B cell (primary cell): ENCODE data around the gene CCKAR. TPM values are rescaled to one million over a fixed set of nuclear protein-coding genes. Genes with fewer than 3 reads are reported as not detected.

Experiments used
- ATAC-seq: fragments of 200-7000 bp; cut with Tn5 transposase; one replicate; pipeline ENCODE4 v1.10.0; 2021; ENCODE audit warnings: low read depth, mild to moderate bottlenecking, moderate number of reproducible peaks, moderate library complexity
- CTCF ChIA-PET: fragments of 350-600 bp; sonication (Branson Sonifier 250); formaldehyde crosslinking; loops from one replicate; lab custom pipeline; 2021; ENCODE audit warnings: antibody characterized with exemption, inconsistent platforms; lab: Charles Lee
- POLR2A ChIA-PET: fragments of 350-600 bp; sonication (Branson Sonifier 250); formaldehyde crosslinking; loops from one replicate; lab custom pipeline; 2021; ENCODE audit warnings: antibody characterized with exemption; lab: Charles Lee
- DNase-seq: peaks from one replicate; pipeline ENCODE4 v3.0.0; 2013
- H2AFZ ChIP-seq: 2 replicates; pipeline ENCODE4 v1.6.1; 2012; ENCODE audit warnings: mild to moderate bottlenecking, low read depth, low read length; ENCODE audit not compliant: insufficient read depth, poor library complexity, severe bottlenecking
- H3K27ac ChIP-seq, 2 donors: 1 replicate in 1 of 2; 2 replicates in 1 of 2; pipeline ENCODE4 v1.5.1; 2012 to 2013; ENCODE audit warnings: low read length in 2 of 2, mild to moderate bottlenecking in 2 of 2, moderate library complexity in 1 of 2
- H3K27me3 ChIP-seq, 4 experiments: fragments of 200-600 bp in 1 of 4; sonication (generic) in 1 of 4; replicated peaks in 1 of 4; 1 replicate in 2 of 4; 2 replicates in 2 of 4; pipeline versions ENCODE4 v1.6.1 to v1.7.0; 2013 to 2016; ENCODE audit warnings: low read length in 3 of 4, mild to moderate bottlenecking in 2 of 4, mixed read lengths in 1 of 4, moderate library complexity in 1 of 4; ENCODE audit not compliant: insufficient read depth in 4 of 4, control insufficient read depth in 3 of 4; ENCODE audit errors: control extremely low read depth in 1 of 4
- H3K36me3 ChIP-seq, 2 experiments: replicated peaks in 1 of 2; 1 replicate in 1 of 2; 2 replicates in 1 of 2; pipeline versions ENCODE4 v1.6.1 to v1.7.1; 2013; ENCODE audit warnings: low read length in 1 of 2; ENCODE audit not compliant: insufficient read depth in 2 of 2, control insufficient read depth in 1 of 2; ENCODE audit errors: control extremely low read depth in 1 of 2, extremely low read depth in 1 of 2
- H3K4me1 ChIP-seq, 2 donors: fragments of 200-600 bp in 1 of 2; sonication (generic) in 1 of 2; 1 replicate in 1 of 2; 2 replicates in 1 of 2; pipeline versions ENCODE4 v1.5.1 to v1.6.1; 2013 to 2017; ENCODE audit warnings: low read length in 2 of 2; ENCODE audit not compliant: control insufficient read depth in 2 of 2, insufficient read depth in 2 of 2
- H3K4me2 ChIP-seq: replicated peaks from 2 replicates; pipeline ENCODE3; 2012; ENCODE audit warnings: mild to moderate bottlenecking, low read depth, low read length; ENCODE audit not compliant: poor library complexity, severe bottlenecking
- H3K4me3 ChIP-seq, 5 experiments: fragments of 200-600 bp in 1 of 5; sonication (generic) in 1 of 5; 1 replicate in 3 of 5; 2 replicates in 2 of 5; pipeline versions ENCODE4 v1.5.1 to v1.7.0; 2011 to 2016; ENCODE audit warnings: low read length in 4 of 5, mild to moderate bottlenecking in 4 of 5, low read depth in 2 of 5, control low read depth in 1 of 5, moderate library complexity in 1 of 5; ENCODE audit not compliant: insufficient read depth in 1 of 5; ENCODE audit errors: control extremely low read depth in 1 of 5, extremely low read depth in 1 of 5
- H3K79me2 ChIP-seq: fragments of 200-600 bp; sonication (generic); one replicate; pipeline ENCODE4 v1.6.0; 2016; ENCODE audit warnings: low read length; ENCODE audit not compliant: control insufficient read depth, insufficient read depth
- H3K9ac ChIP-seq: fragments of 200-600 bp; sonication (generic); 2 replicates; pipeline ENCODE4 v1.6.1; 2017; ENCODE audit warnings: mild to moderate bottlenecking, low read length, moderate library complexity
- H3K9me3 ChIP-seq, 3 donors: one replicate each; pipeline versions ENCODE4 v1.6.1 to v1.7.1; 2013; ENCODE audit warnings: low read length in 2 of 3; ENCODE audit not compliant: control insufficient read depth in 2 of 3, insufficient read depth in 1 of 3; ENCODE audit errors: control extremely low read depth in 1 of 3
- H4K20me1 ChIP-seq: 2 replicates; pipeline ENCODE4 v1.6.0; 2012; ENCODE audit warnings: mild to moderate bottlenecking, low read length; ENCODE audit not compliant: insufficient read depth, control insufficient read depth, poor library complexity, severe bottlenecking
- H3K27ac Mint-ChIP-seq: one replicate; pipeline ENCODE4 v1.8.0; 2021; ENCODE audit warnings: mixed read lengths
- H3K27me3 Mint-ChIP-seq: one replicate; pipeline ENCODE4 v1.8.0; 2021; ENCODE audit warnings: mixed read lengths
- H3K4me1 Mint-ChIP-seq: one replicate; pipeline ENCODE4 v1.8.0; 2021; ENCODE audit warnings: mixed read lengths
- H3K4me3 Mint-ChIP-seq: one replicate; pipeline ENCODE4 v1.8.0; 2021; ENCODE audit warnings: mixed read lengths
- H3K9me3 Mint-ChIP-seq: one replicate; pipeline ENCODE4 v1.8.0; 2022; ENCODE audit warnings: mixed read lengths; ENCODE audit not compliant: insufficient read depth
- CTCF ChIP-seq: fragments of 200-600 bp; IDR thresholded peaks from one replicate; pipeline ENCODE4 v1.8.0; 2022; ENCODE audit warnings: antibody characterized with exemption, mild to moderate bottlenecking
- EZH2 ChIP-seq: IDR thresholded peaks from 2 replicates; pipeline ENCODE4 v1.6.1; 2012; ENCODE audit warnings: borderline replicate concordance, low read depth, mild to moderate bottlenecking, moderate library complexity, low read length; ENCODE audit not compliant: insufficient read depth, poor library complexity, severe bottlenecking
- WGBS: methylation state at CpG from one replicate; pipeline ENCODE4 v1.1.5; 2013; ENCODE audit warnings: missing lambda C conversion rate; ENCODE audit not compliant: insufficient coverage; 5-methylcytosine and 5-hydroxymethylcytosine counted together
- intact Hi-C: fragments of 100-400 bp; cut with micrococcal nuclease; formaldehyde crosslinking; loops from one replicate; pipeline ENCODE4 v1.10.0; 2022
- polyA plus RNA-seq: library from polyadenylated mRNA; depleted of rRNA; stranded (reverse); fragments of >200 nt; gene quantifications from 2 replicates; pipeline ENCODE4 v1.2.3, GENCODE V29; 2012
- total RNA-seq, 2 donors: library from RNA; stranded (reverse); fragments of 120-200 nt in 1 of 2; gene quantifications; 1 replicate in 1 of 2; 2 replicates in 1 of 2; pipeline versions ENCODE4 v1.2.3 to v1.2.4, GENCODE V29; 2013 to 2022

The CCKAR gene
- total and polyA plus RNA-seq, 2 donors (not counting 1 experiment from before 2014, with no cell fraction given): not detected

GRCh38 chr4:26478330-26478729 is 12.0 kb downstream of the CCKAR start:
- Histone ChIP-seq H3K9me3 (peaks cover 0 to 4% (median 0%) of the 10 kb centered on the region in 3 donors), H3K27ac (no peak overlapping the region), H3K9ac (no peak overlapping the region), H3K27me3 (peaks cover 0 to 4% (median 0%) of the 10 kb centered on the region in 4 experiments), H3K4me1 (no peaks in the 10 kb centered on the region), H4K20me1 (no peaks in the 10 kb centered on the region), H3K36me3 (no peaks in the 10 kb centered on the region), H3K4me2 (no peak overlapping the region), H2AFZ (no peak overlapping the region), H3K79me2 (no peaks in the 10 kb centered on the region), H3K4me3 (no peak overlapping the region)
- H3K9me3 Mint-ChIP-seq: no peaks in the 10 kb centered on the region
- H3K4me3 Mint-ChIP-seq: no peak overlapping the region
- H3K27me3 Mint-ChIP-seq: peaks cover 14% of the 10 kb centered on the region
- CTCF ChIA-PET: no interaction called here
- H3K4me1 Mint-ChIP-seq: no peaks in the 10 kb centered on the region
- H3K27ac Mint-ChIP-seq: no peak overlapping the region
- DNase-seq: no peak
- TF ChIP-seq EZH2: no peak
- no peak for TF ChIP-seq CTCF
- ATAC-seq: no peak
- POLR2A ChIA-PET: no interaction called here
- intact Hi-C loops: no loop called here
- 94% methylated on average over 8 of the region's 13 CpGs for WGBS

- ChIA-PET POLR2A (no interaction called here), CTCF (no interaction called here)
- Histone ChIP-seq H4K20me1 (no peaks in the 10 kb centered on the region), H3K36me3 (no peaks in the 10 kb centered on the region), H2AFZ (no peak overlapping the region), H3K4me2 (no peak overlapping the region), H3K4me1 (no peaks in the 10 kb centered on the region), H3K9ac (no peak overlapping the region), H3K79me2 (no peaks in the 10 kb centered on the region), H3K4me3 (no peak overlapping the region), H3K27ac (no peak overlapping the region), H3K9me3 (peaks cover 0 to 2% (median under 1%) of the 10 kb centered on the region in 3 donors), H3K27me3 (peaks cover 0 to 4% (median 0%) of the 10 kb centered on the region in 4 experiments)
- Mint-ChIP-seq H3K27ac (no peak overlapping the region), H3K9me3 (no peaks in the 10 kb centered on the region), H3K27me3 (peaks cover 15% of the 10 kb centered on the region), H3K4me1 (no peaks in the 10 kb centered on the region), H3K4me3 (no peak overlapping the region)
- 77% methylated on average over 3 of the region's 5 CpGs for WGBS
- DNase-seq (no peak), ATAC-seq (no peak)
- TF ChIP-seq CTCF: no peak
- TF ChIP-seq EZH2: no peak
- intact Hi-C loops: no loop called here
Observed at GRCh38 chr4:26476545-26476944, 13.7 kb downstream of the CCKAR start.
